MCF 10A (cell line): ENCODE results near the gene MELTF. TPM values are rescaled to one million over a fixed set of nuclear protein-coding genes. Genes with fewer than 3 reads are reported as not detected.

ENCODE experiments used
- BruUV-seq: library from RNA; stranded (reverse); fragments of 400-500 nt; replicated peaks from 2 replicates; lab custom pipeline; 2021; lab: Mats Ljungman, UMichigan
- CTCF ChIA-PET: fragments of 300-600 bp; sonication (Branson Sonifier 250); formaldehyde crosslinking; extraction: SDS; loops from one replicate; lab custom pipeline; 2021; ENCODE audit warnings: antibody characterized with exemption, inconsistent platforms; lab: Yijun Ruan, JAX
- POLR2A ChIA-PET: fragments of 300-600, 350-650 bp; sonication (Branson Sonifier 250); formaldehyde crosslinking; extraction: SDS; loops from one replicate; lab custom pipeline; 2020; ENCODE audit warnings: antibody characterized with exemption, inconsistent platforms; lab: Yijun Ruan, JAX
- DNase-seq: peaks from one replicate; pipeline ENCODE4 v3.0.0-alpha.2; 2018; ENCODE audit not compliant: unreplicated experiment
- H3K27ac Mint-ChIP-seq: one replicate; pipeline ENCODE4 v1.8.0; 2022; ENCODE audit warnings: mild to moderate bottlenecking, low read depth, mixed read lengths; ENCODE audit not compliant: unreplicated experiment
- H3K27me3 Mint-ChIP-seq: one replicate; pipeline ENCODE4 v1.8.0; 2022; ENCODE audit warnings: mixed read lengths; ENCODE audit not compliant: insufficient read depth, unreplicated experiment
- H3K36me3 Mint-ChIP-seq: one replicate; pipeline ENCODE4 v1.8.0; 2022; ENCODE audit warnings: mild to moderate bottlenecking, moderate library complexity, mixed read lengths; ENCODE audit not compliant: insufficient read depth, unreplicated experiment
- H3K4me1 Mint-ChIP-seq: one replicate; pipeline ENCODE4 v1.8.0; 2022; ENCODE audit warnings: mixed read lengths; ENCODE audit not compliant: insufficient read depth, unreplicated experiment
- H3K4me3 Mint-ChIP-seq: one replicate; pipeline ENCODE4 v1.8.0; 2022; ENCODE audit warnings: mild to moderate bottlenecking, moderate library complexity, mixed read lengths; ENCODE audit not compliant: unreplicated experiment
- H3K9me3 Mint-ChIP-seq: one replicate; pipeline ENCODE4 v1.8.0; 2022; ENCODE audit warnings: mixed read lengths; ENCODE audit not compliant: unreplicated experiment
- intact Hi-C: fragments of 100-400 bp; cut with micrococcal nuclease; formaldehyde crosslinking; loops from 2 replicates; pipeline ENCODE4 v1.14.1; 2022
- total RNA-seq: library from RNA; stranded (reverse); gene quantifications from 2 replicates; pipeline ENCODE4 v1.2.3, GENCODE V29; 2022
- TF ChIP-seq, protein P1 (sequence below): fragments of 200-600 bp; IDR thresholded peaks from one replicate; pipeline ENCODE4 v1.8.0; 2022; ENCODE audit warnings: antibody characterized with exemption, mild to moderate bottlenecking; ENCODE audit not compliant: unreplicated experiment

The MELTF gene
- total RNA-seq, 1 experiment from 2014 or later: 9.1 TPM

GRCh38 chr3:197023998-197024651, 5.5 kb downstream of the MELTF start:
- POLR2A ChIA-PET: interaction anchor here (1.3 kb wide), 1 partner anchor 8 kb away, joined by 3 read pairs; no protein-coding TSS in a partner anchor
- intact Hi-C loops: no loop called here
- no peaks in the 10 kb centered on the region for H3K4me1 Mint-ChIP-seq
- no peaks in the 10 kb centered on the region for H3K27me3 Mint-ChIP-seq
- peaks cover 4% of the 10 kb centered on the region for H3K36me3 Mint-ChIP-seq
- no peak overlapping the region for H3K27ac Mint-ChIP-seq
- no TSS peak for BruUV-seq
- CTCF ChIA-PET: no interaction called here
- no peaks in the 10 kb centered on the region for H3K9me3 Mint-ChIP-seq
- DNase-seq: no peak
- TF ChIP-seq, protein P1, sequence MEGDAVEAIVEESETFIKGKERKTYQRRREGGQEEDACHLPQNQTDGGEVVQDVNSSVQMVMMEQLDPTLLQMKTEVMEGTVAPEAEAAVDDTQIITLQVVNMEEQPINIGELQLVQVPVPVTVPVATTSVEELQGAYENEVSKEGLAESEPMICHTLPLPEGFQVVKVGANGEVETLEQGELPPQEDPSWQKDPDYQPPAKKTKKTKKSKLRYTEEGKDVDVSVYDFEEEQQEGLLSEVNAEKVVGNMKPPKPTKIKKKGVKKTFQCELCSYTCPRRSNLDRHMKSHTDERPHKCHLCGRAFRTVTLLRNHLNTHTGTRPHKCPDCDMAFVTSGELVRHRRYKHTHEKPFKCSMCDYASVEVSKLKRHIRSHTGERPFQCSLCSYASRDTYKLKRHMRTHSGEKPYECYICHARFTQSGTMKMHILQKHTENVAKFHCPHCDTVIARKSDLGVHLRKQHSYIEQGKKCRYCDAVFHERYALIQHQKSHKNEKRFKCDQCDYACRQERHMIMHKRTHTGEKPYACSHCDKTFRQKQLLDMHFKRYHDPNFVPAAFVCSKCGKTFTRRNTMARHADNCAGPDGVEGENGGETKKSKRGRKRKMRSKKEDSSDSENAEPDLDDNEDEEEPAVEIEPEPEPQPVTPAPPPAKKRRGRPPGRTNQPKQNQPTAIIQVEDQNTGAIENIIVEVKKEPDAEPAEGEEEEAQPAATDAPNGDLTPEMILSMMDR: no peak
- H3K4me3 Mint-ChIP-seq: no peak overlapping the region

DNA sequence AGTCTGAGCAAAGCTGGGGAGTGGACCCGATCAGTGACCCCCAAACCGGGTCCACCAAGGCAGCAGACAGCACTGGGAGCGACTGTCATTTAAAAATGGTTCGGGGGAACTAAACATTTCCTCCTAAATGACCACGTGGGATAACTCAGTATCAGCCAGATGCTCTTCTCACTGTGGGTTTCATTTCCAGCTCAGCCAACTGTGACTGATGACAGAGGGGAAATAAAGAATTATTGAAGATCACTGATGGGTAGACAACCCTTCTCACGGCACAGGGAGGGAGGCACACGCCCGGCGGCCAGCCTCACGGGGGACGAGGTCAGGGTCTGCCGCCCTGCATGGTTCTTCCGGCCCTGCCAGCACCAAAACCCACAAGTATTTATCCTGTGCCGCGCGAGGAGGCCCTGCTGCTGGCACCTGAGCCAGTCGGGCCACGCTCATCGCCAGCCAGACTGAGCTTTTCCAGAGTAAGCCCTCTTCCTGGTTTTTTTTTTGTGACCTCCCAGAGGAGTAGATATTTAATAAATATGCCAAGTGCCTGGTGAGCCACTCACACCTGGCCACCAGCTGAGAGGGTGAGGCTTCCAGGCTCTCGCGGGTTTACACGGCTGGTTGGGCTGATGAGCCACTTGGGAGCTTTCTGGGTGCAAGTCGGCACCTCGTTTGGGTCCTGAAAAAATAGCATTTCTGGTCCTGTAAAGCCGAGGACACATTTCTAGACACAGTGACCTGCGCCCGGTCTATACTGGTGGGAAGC, 6.2 kb downstream of the MELTF start:
- H3K4me1 Mint-ChIP-seq: no peaks in the 10 kb centered on the region
- ChIA-PET CTCF (interaction anchor here (0.7 kb wide), 1 partner anchor 37 kb away, joined by 3 read pairs; no protein-coding TSS in a partner anchor), POLR2A (interaction anchor here (1.3 kb wide), 1 partner anchor 8 kb away, joined by 3 read pairs; no protein-coding TSS in a partner anchor)
- no peaks in the 10 kb centered on the region for H3K9me3 Mint-ChIP-seq
- no peak overlapping the region for H3K27ac Mint-ChIP-seq
- TF ChIP-seq, protein P1: no peak
- H3K27me3 Mint-ChIP-seq: no peaks in the 10 kb centered on the region
- DNase-seq: no peak
- no TSS peak for BruUV-seq
- peaks cover 4% of the 10 kb centered on the region for H3K36me3 Mint-ChIP-seq
- no peak overlapping the region for H3K4me3 Mint-ChIP-seq
- intact Hi-C loops: no loop called here

GRCh38 chr3:197022405-197023231, 7.0 kb downstream of the MELTF start:
- DNase-seq: no peak
- no TSS peak for BruUV-seq
- H3K27me3 Mint-ChIP-seq: no peaks in the 10 kb centered on the region
- H3K4me1 Mint-ChIP-seq: no peaks in the 10 kb centered on the region
- no peak overlapping the region for H3K27ac Mint-ChIP-seq
- H3K9me3 Mint-ChIP-seq: no peaks in the 10 kb centered on the region
- H3K4me3 Mint-ChIP-seq: no peak overlapping the region
- ChIA-PET CTCF (no interaction called here), POLR2A (interaction anchor here (1.3 kb wide), 1 partner anchor 9 kb away, joined by 3 read pairs; no protein-coding TSS in a partner anchor)
- TF ChIP-seq, protein P1: no peak
- H3K36me3 Mint-ChIP-seq: peaks cover 4% of the 10 kb centered on the region
- intact Hi-C loops: no loop called here
